Suprapubic skin (tissue), 4 donors: ENCODE measurements around the gene RAVER2. TPM values are rescaled to one million over a fixed set of nuclear protein-coding genes. Genes with fewer than 3 reads are reported as not detected.

Source experiments
- DNase-seq, 2 donors: peaks; one replicate each; pipeline ENCODE4 v3.0.0-alpha.2; 2019; ENCODE audit warnings: low spot score in 2 of 2
- H3K27ac ChIP-seq: fragments of 200-600 bp; sonication (generic); one replicate; pipeline ENCODE4 v1.5.1; 2019
- H3K27me3 ChIP-seq: fragments of 200-600 bp; sonication (generic); one replicate; pipeline ENCODE4 v1.5.1; 2019
- H3K36me3 ChIP-seq: fragments of 200-600 bp; sonication (generic); one replicate; pipeline ENCODE4 v1.5.1; 2019
- H3K4me1 ChIP-seq: fragments of 200-600 bp; sonication (generic); one replicate; pipeline ENCODE4 v1.5.1; 2019
- H3K4me3 ChIP-seq: fragments of 200-600 bp; sonication (generic); one replicate; pipeline ENCODE4 v1.5.1; 2019; ENCODE audit warnings: mild to moderate bottlenecking
- H3K9me3 ChIP-seq: fragments of 200-600 bp; sonication (generic); one replicate; pipeline ENCODE4 v1.5.1; 2019
- CTCF ChIP-seq, 2 donors: fragments of 200-600 bp in 1 of 2; fragments of 450-650 bp in 1 of 2; sonication (generic) in 1 of 2; IDR thresholded peaks; one replicate each; pipeline ENCODE4 v1.5.1; 2016 to 2019; ENCODE audit warnings: antibody characterized with exemption in 2 of 2, mild to moderate bottlenecking in 1 of 2, moderate library complexity in 1 of 2
- EP300 ChIP-seq: sonication (generic); formaldehyde crosslinking; IDR thresholded peaks from one replicate; pipeline ENCODE4 v1.6.1; 2017; ENCODE audit warnings: antibody characterized with exemption
- POLR2A ChIP-seq, 2 donors: fragments of 450-650 bp; IDR thresholded peaks; one replicate each; pipeline ENCODE4 v1.6.1; 2017; ENCODE audit warnings: antibody characterized with exemption in 2 of 2, mild to moderate bottlenecking in 2 of 2, moderate library complexity in 2 of 2
- POLR2AphosphoS5 ChIP-seq, 3 donors: sonication (generic); formaldehyde crosslinking; IDR thresholded peaks; one replicate each; pipeline ENCODE4 v1.6.1; 2017; ENCODE audit warnings: antibody characterized with exemption in 3 of 3
- WGBS: methylation state at CpG from one replicate; pipeline ENCODE4 v1.1.5; 2018; 5-methylcytosine and 5-hydroxymethylcytosine counted together
- total RNA-seq, 4 donors: library from RNA; depleted of rRNA; stranded (reverse); fragments of >200 nt; gene quantifications; one replicate each; pipeline ENCODE4 v1.1.0, GENCODE V29; 2016

Gene RAVER2
- total RNA-seq, 4 donors from 2014 or later: 7.9 to 15.7 (median 13.6) TPM

DNA sequence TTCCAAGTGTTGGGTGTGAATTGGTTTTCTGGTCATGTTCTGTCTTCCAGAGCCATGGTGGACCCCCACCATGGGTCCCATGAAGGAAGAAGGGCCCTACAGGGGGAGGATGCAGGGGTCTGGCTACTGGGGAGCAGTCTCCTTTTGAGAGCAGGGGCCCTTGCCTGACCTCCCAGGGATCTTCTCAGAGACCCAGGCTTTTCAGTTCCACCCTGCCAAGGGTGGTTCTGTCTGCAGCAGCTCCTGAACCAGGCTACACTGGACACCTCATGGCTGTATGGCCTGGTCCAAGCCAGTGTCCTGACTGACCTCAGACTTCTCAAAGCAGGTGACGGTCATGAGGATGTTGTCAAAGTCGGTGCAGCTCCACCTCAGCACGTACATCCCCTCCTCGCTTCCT, 112.5 kb downstream of the RAVER2 start:
- no peaks in the 10 kb centered on the region for H3K4me1 ChIP-seq
- no peaks in the 10 kb centered on the region for H3K9me3 ChIP-seq
- no peak for TF ChIP-seq CTCF (IDR thresholded peaks at IDR 0.05)
- H3K27me3 ChIP-seq: no peaks in the 10 kb centered on the region
- H3K27ac ChIP-seq: no peak overlapping the region
- H3K36me3 ChIP-seq: peaks cover 89% of the 10 kb centered on the region
- no peak for DNase-seq
- no peak overlapping the region for H3K4me3 ChIP-seq
- 90% methylated on average over 4 of the region's 4 CpGs for WGBS

DNA sequence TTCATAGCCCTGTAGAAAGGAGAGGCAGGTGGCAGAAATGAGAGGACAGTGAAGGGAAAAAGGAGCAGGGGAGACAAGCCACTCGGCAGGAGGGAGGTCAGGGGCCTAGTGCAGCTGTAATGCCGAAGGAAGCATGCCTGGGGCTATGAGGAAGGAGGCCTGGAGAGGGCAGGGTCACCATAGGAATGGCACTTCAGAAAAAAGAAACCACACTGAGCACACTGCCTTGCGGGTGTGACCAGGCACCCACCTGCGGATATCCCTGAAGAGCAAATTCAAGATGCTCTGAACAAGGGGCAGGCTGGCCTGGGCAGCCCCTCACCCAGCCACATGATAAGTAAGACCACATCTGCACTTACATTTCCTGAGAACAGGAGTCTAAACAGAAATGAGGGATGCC, 116.7 kb downstream of the RAVER2 start:
- H3K36me3 ChIP-seq: peaks cover 80% of the 10 kb centered on the region
- no peaks in the 10 kb centered on the region for H3K27me3 ChIP-seq
- no peak for TF ChIP-seq POLR2AphosphoS5 (IDR thresholded peaks at IDR 0.05)
- no peak for TF ChIP-seq POLR2A (IDR thresholded peaks at IDR 0.05)
- no peak for TF ChIP-seq EP300
- no peak for TF ChIP-seq CTCF (IDR thresholded peaks at IDR 0.05)
- no peak overlapping the region for H3K4me3 ChIP-seq
- no peaks in the 10 kb centered on the region for H3K9me3 ChIP-seq
- no peak for DNase-seq
- H3K4me1 ChIP-seq: peaks cover 7% of the 10 kb centered on the region
- 75% methylated on average over 4 of the region's 4 CpGs for WGBS
- H3K27ac ChIP-seq: no peak overlapping the region

GRCh38 chr1:64864018-64864940, 119.4 kb downstream of the RAVER2 start:
- DNase-seq: no peak
- peak overlapping the region; percentile 57 for H3K27ac ChIP-seq
- TF ChIP-seq POLR2A (IDR thresholded peaks at IDR 0.05) (no peak), POLR2AphosphoS5 (IDR thresholded peaks at IDR 0.05) (peak in 1 of 3 donors; percentile 27)
- 68% methylated on average over 14 of the region's 14 CpGs for WGBS
- H3K4me1 ChIP-seq: peaks cover 7% of the 10 kb centered on the region
- H3K36me3 ChIP-seq: peaks cover 80% of the 10 kb centered on the region
- H3K9me3 ChIP-seq: no peaks in the 10 kb centered on the region
- no peak overlapping the region for H3K4me3 ChIP-seq
- H3K27me3 ChIP-seq: no peaks in the 10 kb centered on the region

GRCh38 chr1:64865105-64865757, 120.4 kb downstream of the RAVER2 start:
- H3K27ac ChIP-seq: peak overlapping the region; percentile 57
- TF ChIP-seq EP300 (no peak), POLR2A (IDR thresholded peaks at IDR 0.05) (no peak), POLR2AphosphoS5 (IDR thresholded peaks at IDR 0.05) (no peak), CTCF (IDR thresholded peaks at IDR 0.05) (no peak)
- peaks cover 7% of the 10 kb centered on the region for H3K4me1 ChIP-seq
- no peaks in the 10 kb centered on the region for H3K27me3 ChIP-seq
- DNase-seq: no peak
- no peaks in the 10 kb centered on the region for H3K9me3 ChIP-seq
- H3K36me3 ChIP-seq: peaks cover 82% of the 10 kb centered on the region
- H3K4me3 ChIP-seq: no peak overlapping the region
- WGBS: 89% methylated on average over 6 of the region's 6 CpGs

DNA sequence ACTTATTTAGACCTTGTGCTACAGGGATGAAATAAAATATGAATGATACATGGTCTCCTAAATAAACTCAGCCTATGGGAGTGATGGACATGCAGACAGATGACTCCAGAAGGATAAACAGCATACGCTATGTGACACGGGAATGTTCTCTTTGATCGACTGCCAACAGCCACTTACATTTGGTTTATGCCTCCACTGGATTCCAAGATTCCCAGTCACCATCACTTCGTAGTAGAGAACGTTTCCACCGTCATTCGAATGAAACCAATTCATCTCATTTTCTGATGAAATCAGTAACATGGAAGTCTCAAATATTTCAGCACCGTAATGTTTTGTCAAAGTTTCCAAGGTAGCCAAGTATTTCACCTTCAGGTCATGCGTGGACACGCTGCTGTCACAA, 121.8 kb downstream of the RAVER2 start:
- Histone ChIP-seq H3K4me1 (peaks cover 7% of the 10 kb centered on the region), H3K27ac (no peak overlapping the region), H3K4me3 (no peak overlapping the region), H3K9me3 (no peaks in the 10 kb centered on the region), H3K27me3 (no peaks in the 10 kb centered on the region), H3K36me3 (peaks cover 85% of the 10 kb centered on the region)
- TF ChIP-seq POLR2AphosphoS5 (IDR thresholded peaks at IDR 0.05): no peak
- TF ChIP-seq EP300: no peak
- TF ChIP-seq CTCF (IDR thresholded peaks at IDR 0.05): no peak
- TF ChIP-seq POLR2A (IDR thresholded peaks at IDR 0.05): no peak
- DNase-seq: no peak
- 82% methylated on average over 10 of the region's 10 CpGs for WGBS
